CD14-positive monocyte (primary cell): ENCODE results near the gene RNASEL. TPM values are rescaled to one million over a fixed set of nuclear protein-coding genes. Genes with fewer than 3 reads are reported as not detected.

Experiments
- DNase-seq, 3 donors: peaks; one replicate each; pipeline ENCODE4 v3.0.0-alpha.2; 2011 to 2022
- H2AFZ ChIP-seq: 2 replicates; pipeline ENCODE4 v1.6.0; 2012; ENCODE audit warnings: mild to moderate bottlenecking, low read depth, low read length, inconsistent platforms; ENCODE audit not compliant: insufficient read depth, poor library complexity, severe bottlenecking
- H3K27ac ChIP-seq, 2 donors: 1 replicate in 1 of 2; 2 replicates in 1 of 2; pipeline ENCODE4 v1.5.1; 2012 to 2013; ENCODE audit warnings: low read length in 2 of 2, control low read depth in 1 of 2, inconsistent platforms in 1 of 2, low read depth in 1 of 2, mild to moderate bottlenecking in 1 of 2
- H3K27me3 ChIP-seq, 2 donors: one replicate each; pipeline versions ENCODE4 v1.6.0 to v1.6.1; 2011 to 2013; ENCODE audit warnings: low read length in 2 of 2; ENCODE audit not compliant: control insufficient read depth in 2 of 2, insufficient read depth in 2 of 2
- H3K36me3 ChIP-seq, 2 donors: replicated peaks in 1 of 2; 1 replicate in 1 of 2; 2 replicates in 1 of 2; pipeline versions ENCODE4 v1.5.1 to v1.6.1; 2012 to 2013; ENCODE audit warnings: low read length in 2 of 2, control low read depth in 1 of 2, inconsistent platforms in 1 of 2, mild to moderate bottlenecking in 1 of 2; ENCODE audit not compliant: insufficient read depth in 2 of 2, control insufficient read depth in 1 of 2
- H3K4me1 ChIP-seq, 2 donors: 1 replicate in 1 of 2; 2 replicates in 1 of 2; pipeline versions ENCODE4 v1.5.1 to v1.6.1; 2012 to 2013; ENCODE audit warnings: low read length in 2 of 2, control low read depth in 1 of 2, inconsistent platforms in 1 of 2, mild to moderate bottlenecking in 1 of 2, moderate library complexity in 1 of 2; ENCODE audit not compliant: insufficient read depth in 2 of 2, control insufficient read depth in 1 of 2
- H3K4me2 ChIP-seq: replicated peaks from 2 replicates; pipeline ENCODE3; 2012; ENCODE audit warnings: low read length, moderate library complexity, mild to moderate bottlenecking; ENCODE audit not compliant: poor library complexity, severe bottlenecking; ENCODE audit errors: extremely low read depth
- H3K4me3 ChIP-seq, 3 experiments: fragments of 200-600 bp in 1 of 3; sonication (generic) in 1 of 3; replicated peaks in 1 of 3; 1 replicate in 2 of 3; 2 replicates in 1 of 3; pipeline ENCODE4 v1.5.1; 2011 to 2013; ENCODE audit warnings: low read length in 3 of 3, mild to moderate bottlenecking in 3 of 3, control low read depth in 2 of 3, low read depth in 2 of 3, inconsistent platforms in 1 of 3, moderate library complexity in 1 of 3
- H3K79me2 ChIP-seq: 2 replicates; pipeline ENCODE4 v1.6.0; 2012; ENCODE audit warnings: mild to moderate bottlenecking, control low read depth, inconsistent platforms, low read length, moderate library complexity; ENCODE audit not compliant: insufficient read depth
- H3K9ac ChIP-seq: 2 replicates; pipeline ENCODE4 v1.6.0; 2017; ENCODE audit warnings: low read length, mild to moderate bottlenecking; ENCODE audit not compliant: insufficient read depth, poor library complexity, severe bottlenecking
- H3K9me3 ChIP-seq, 2 donors: replicated peaks in 1 of 2; 1 replicate in 1 of 2; 2 replicates in 1 of 2; pipeline versions ENCODE4 v1.5.1 to v1.6.1; 2012 to 2013; ENCODE audit warnings: low read length in 2 of 2, control low read depth in 1 of 2; ENCODE audit not compliant: control insufficient read depth in 1 of 2, insufficient read depth in 1 of 2
- H4K20me1 ChIP-seq: 2 replicates; pipeline ENCODE4 v1.6.0; 2012; ENCODE audit warnings: mild to moderate bottlenecking, low read length, control low read depth, moderate library complexity; ENCODE audit not compliant: insufficient read depth
- H3K27ac Mint-ChIP-seq, 7 donors: one replicate each; pipeline ENCODE4 v1.8.0; 2020; ENCODE audit warnings: mild to moderate bottlenecking in 7 of 7, mixed read lengths in 7 of 7, moderate library complexity in 6 of 7, inconsistent platforms in 2 of 7
- H3K27me3 Mint-ChIP-seq, 3 donors: one replicate each; pipeline ENCODE4 v1.8.0; 2021 to 2022; ENCODE audit warnings: low read depth in 3 of 3, mild to moderate bottlenecking in 3 of 3, mixed read lengths in 3 of 3, moderate library complexity in 3 of 3, inconsistent platforms in 1 of 3
- H3K36me3 Mint-ChIP-seq, 2 donors: one replicate each; pipeline ENCODE4 v1.8.0; 2020; ENCODE audit warnings: mixed read lengths in 2 of 2, inconsistent platforms in 1 of 2, mild to moderate bottlenecking in 1 of 2
- H3K4me1 Mint-ChIP-seq: one replicate; pipeline ENCODE4 v1.8.0; 2020; ENCODE audit warnings: mild to moderate bottlenecking, mixed read lengths
- H3K4me3 Mint-ChIP-seq, 2 donors: one replicate each; pipeline ENCODE4 v1.8.0; 2020; ENCODE audit warnings: mild to moderate bottlenecking in 2 of 2, mixed read lengths in 2 of 2, moderate library complexity in 1 of 2
- H3K9me3 Mint-ChIP-seq, 7 donors: one replicate each; pipeline ENCODE4 v1.8.0; 2020 to 2022; ENCODE audit warnings: mixed read lengths in 7 of 7, mild to moderate bottlenecking in 6 of 7, moderate library complexity in 6 of 7, inconsistent platforms in 2 of 7
- CTCF ChIP-seq: fragments of 200-600 bp; IDR thresholded peaks from one replicate; pipeline ENCODE4 v1.8.0; 2022; ENCODE audit warnings: antibody characterized with exemption, mild to moderate bottlenecking
- WGBS: methylation state at CpG from one replicate; pipeline ENCODE4 v1.1.5; 2013; ENCODE audit warnings: missing lambda C conversion rate; ENCODE audit not compliant: insufficient coverage; 5-methylcytosine and 5-hydroxymethylcytosine counted together
- intact Hi-C, 2 donors: fragments of 100-400 bp; cut with micrococcal nuclease; formaldehyde crosslinking; loops; one replicate each; pipeline versions ENCODE4 v1.15.0 to v1.15.1; 2023
- polyA plus RNA-seq, 3 donors: library from polyadenylated mRNA; depleted of rRNA in 1 of 3; unstranded in 2 of 3; stranded (reverse) in 1 of 3; fragments of 300-500 nt in 2 of 3; fragments of >200 nt in 1 of 3; fragmentation: Illumina TruSeq in 2 of 3; gene quantifications; 1 replicate in 2 of 3; 2 replicates in 1 of 3; pipeline ENCODE4 v1.2.3, GENCODE V29; 2012 to 2021

The RNASEL gene
- polyA plus RNA-seq, 3 donors, result 6.9 to 12.3 (median 7.9) TPM

DNA sequence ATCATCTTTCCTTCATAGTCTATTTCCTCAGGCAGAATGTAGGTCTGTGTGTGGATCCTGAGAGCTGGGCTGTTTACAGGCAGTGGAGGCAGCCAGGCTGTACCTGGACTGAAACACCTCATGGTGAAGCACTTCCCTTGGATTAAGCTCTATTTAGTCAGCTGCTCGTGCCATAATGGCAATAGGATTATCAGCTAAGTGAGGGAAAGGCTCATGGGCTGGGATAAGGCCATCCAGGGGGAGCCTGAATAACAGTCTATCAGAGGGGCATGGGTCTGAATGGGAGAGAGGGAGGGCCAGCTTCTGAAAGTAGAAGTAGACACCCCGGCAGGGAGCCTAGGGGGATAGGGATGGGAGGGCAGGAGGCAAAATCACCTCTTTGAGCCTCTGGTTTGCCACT, 8.3 kb downstream of the RNASEL start:
- Mint-ChIP-seq H3K4me3 (no peak overlapping the region), H3K36me3 (peaks cover 79 to 84% of the 10 kb centered on the region in 2 donors), H3K27me3 (peaks cover 0 to 2% (median 0%) of the 10 kb centered on the region in 3 donors), H3K27ac (peak overlapping the region in 3 of 7 donors; percentile 46 to 72 (median 48)), H3K9me3 (no peaks in the 10 kb centered on the region), H3K4me1 (peaks cover 36% of the 10 kb centered on the region)
- intact Hi-C loops, result loop anchor here in 1 of 2 donors (10.0 kb wide), 1 partner anchor 186 kb away; the partner anchor contains the start of gene GLUL
- no peak overlapping the region for H2AFZ ChIP-seq
- 100% methylated on average over 1 of the region's 2 CpGs for WGBS
- H4K20me1 ChIP-seq, result peaks cover 8% of the 10 kb centered on the region
- no peaks in the 10 kb centered on the region for H3K27me3 ChIP-seq
- H3K4me2 ChIP-seq, result no peak overlapping the region
- TF ChIP-seq CTCF, result no peak
- H3K4me1 ChIP-seq, result peaks cover 10 to 19% of the 10 kb centered on the region in 2 donors
- no peak overlapping the region for H3K4me3 ChIP-seq
- H3K9me3 ChIP-seq, result no peaks in the 10 kb centered on the region
- no peak overlapping the region for H3K9ac ChIP-seq
- H3K36me3 ChIP-seq, result peaks cover 52 to 77% of the 10 kb centered on the region in 2 donors
- H3K79me2 ChIP-seq, result peaks cover 18% of the 10 kb centered on the region
- H3K27ac ChIP-seq, result no peak overlapping the region
- DNase-seq, result no peak

DNA sequence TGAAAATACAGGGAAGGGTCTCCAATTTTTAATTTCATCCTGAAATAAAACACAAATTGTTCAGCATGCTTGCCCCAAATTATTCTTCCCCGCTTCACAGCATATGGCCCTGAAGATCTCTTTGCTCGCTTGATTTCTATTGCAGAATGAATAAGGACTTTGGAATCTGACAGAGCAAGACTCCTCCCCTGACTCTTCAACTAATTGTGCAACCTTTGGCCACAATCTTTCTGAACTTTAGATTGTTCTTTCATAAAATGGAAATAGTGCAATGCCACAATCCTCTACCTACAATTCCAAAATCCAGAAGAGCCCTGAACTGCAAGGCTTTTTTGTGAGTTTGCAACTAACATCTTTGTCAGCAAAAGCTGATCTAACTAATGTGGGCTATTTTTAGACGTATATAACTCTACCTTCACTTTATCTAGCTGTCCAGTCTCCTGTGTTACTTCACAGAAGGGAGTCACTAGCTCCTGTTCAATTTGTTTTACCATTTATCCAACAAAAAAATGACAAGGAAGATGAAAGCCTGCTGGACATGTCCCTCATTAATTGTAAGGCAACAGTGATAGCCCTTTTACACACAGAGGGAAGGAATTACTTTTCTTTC, 13.4 kb downstream of the RNASEL start:
- H3K36me3 ChIP-seq, result peaks cover 49 to 73% of the 10 kb centered on the region in 2 donors
- Mint-ChIP-seq H3K4me1 (peaks cover 5% of the 10 kb centered on the region), H3K27ac (no peak overlapping the region), H3K9me3 (peaks cover 0 to 3% (median 0%) of the 10 kb centered on the region in 7 donors), H3K27me3 (peaks cover 0 to 2% (median 0%) of the 10 kb centered on the region in 3 donors), H3K4me3 (no peak overlapping the region), H3K36me3 (peaks cover 62 to 69% of the 10 kb centered on the region in 2 donors)
- no peak overlapping the region for H3K27ac ChIP-seq
- no peaks in the 10 kb centered on the region for H3K9me3 ChIP-seq
- 65% methylated on average over 2 of the region's 3 CpGs for WGBS
- DNase-seq, result no peak
- TF ChIP-seq CTCF, result no peak
- no peak overlapping the region for H3K4me3 ChIP-seq
- no peak overlapping the region for H2AFZ ChIP-seq
- H3K4me2 ChIP-seq, result no peak overlapping the region
- no peaks in the 10 kb centered on the region for H3K4me1 ChIP-seq
- intact Hi-C loops, result no loop called here
- H3K9ac ChIP-seq, result no peak overlapping the region
- no peaks in the 10 kb centered on the region for H4K20me1 ChIP-seq
- no peaks in the 10 kb centered on the region for H3K27me3 ChIP-seq
- H3K79me2 ChIP-seq, result no peaks in the 10 kb centered on the region
